ENCODE data around the gene RARS2. TPM values are rescaled to one million over a fixed set of nuclear protein-coding genes. Genes with fewer than 3 reads are reported as not detected.

Gene RARS2
- polyA plus RNA-seq, 2 of the 4 experiments (the other 2 are of a cell fraction): 14.6 to 23.7 TPM

DNA sequence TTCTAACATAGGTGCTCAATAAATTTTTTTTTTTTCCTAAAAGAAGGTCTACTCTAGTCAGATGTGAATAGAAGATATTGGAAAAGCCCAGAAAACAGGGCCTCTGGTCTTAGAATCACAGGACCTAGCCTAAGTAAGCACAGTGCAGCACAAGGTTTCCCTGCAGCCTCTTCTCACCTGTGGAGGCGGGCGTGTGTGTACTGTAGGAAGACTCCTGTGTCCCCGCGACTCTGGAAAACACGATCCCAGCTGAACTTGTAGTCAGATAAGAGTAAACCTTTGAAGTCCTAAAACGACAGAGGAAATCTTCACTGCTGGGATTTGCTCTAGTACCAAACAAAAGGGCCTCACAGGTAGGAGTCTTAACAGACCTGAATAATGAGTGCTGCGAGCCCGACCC, 71.3 kb downstream of the RARS2 start:
- 85% methylated on average over 8 of the region's 8 CpGs for WGBS (ENCODE audit: missing lambda C conversion rate)
- Histone ChIP-seq H3K4me3 (no peak overlapping the region), H3K9me3 (no peaks in the 10 kb centered on the region), H3K4me1 (no peaks in the 10 kb centered on the region), H3K27ac (no peak overlapping the region), H3K4me2 (no peak overlapping the region)
- ChIA-PET POLR2A (no interaction called here), CTCF (no interaction called here)
- no peak for DNase-seq (ENCODE audit: low read depth in 1 of 2, low spot score in 1 of 2)
- ATAC-seq: no peak
- no peak for TF ChIP-seq NR3C1 (IDR thresholded peaks at IDR 0.05)
- TF ChIP-seq MAFK (IDR thresholded peaks at IDR 0.05; ENCODE audit: partially characterized antibody): no peak
- no peak for TF ChIP-seq RARB (CRISPR knock-in tag; IDR thresholded peaks at IDR 0.05)
- TF ChIP-seq, protein P1, sequence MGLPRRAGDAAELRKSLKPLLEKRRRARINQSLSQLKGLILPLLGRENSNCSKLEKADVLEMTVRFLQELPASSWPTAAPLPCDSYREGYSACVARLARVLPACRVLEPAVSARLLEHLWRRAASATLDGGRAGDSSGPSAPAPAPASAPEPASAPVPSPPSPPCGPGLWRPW (IDR thresholded peaks at IDR 0.05): no peak
- TF ChIP-seq, protein P2, sequence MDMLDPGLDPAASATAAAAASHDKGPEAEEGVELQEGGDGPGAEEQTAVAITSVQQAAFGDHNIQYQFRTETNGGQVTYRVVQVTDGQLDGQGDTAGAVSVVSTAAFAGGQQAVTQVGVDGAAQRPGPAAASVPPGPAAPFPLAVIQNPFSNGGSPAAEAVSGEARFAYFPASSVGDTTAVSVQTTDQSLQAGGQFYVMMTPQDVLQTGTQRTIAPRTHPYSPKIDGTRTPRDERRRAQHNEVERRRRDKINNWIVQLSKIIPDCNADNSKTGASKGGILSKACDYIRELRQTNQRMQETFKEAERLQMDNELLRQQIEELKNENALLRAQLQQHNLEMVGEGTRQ (IDR thresholded peaks at IDR 0.05): no peak
- TF ChIP-seq CBX2 (IDR thresholded peaks at IDR 0.05; ENCODE audit: borderline replicate concordance, low read depth): no peak
- no peak for TF ChIP-seq JUNB (IDR thresholded peaks at IDR 0.05)
- TF ChIP-seq CHD4 (IDR thresholded peaks at IDR 0.05; ENCODE audit: borderline replicate concordance): no peak
- no peak for TF ChIP-seq HOXA7 (CRISPR knock-in tag; IDR thresholded peaks at IDR 0.05)
- no peak for TF ChIP-seq GATA3 (IDR thresholded peaks at IDR 0.05; ENCODE audit: borderline replicate concordance)
- no peak for TF ChIP-seq MYC (IDR thresholded peaks at IDR 0.05; ENCODE audit: borderline replicate concordance, low read length)
- TF ChIP-seq KDM1A (IDR thresholded peaks at IDR 0.05; ENCODE audit: low read depth): no peak
- no peak for FAIRE-seq

DNA sequence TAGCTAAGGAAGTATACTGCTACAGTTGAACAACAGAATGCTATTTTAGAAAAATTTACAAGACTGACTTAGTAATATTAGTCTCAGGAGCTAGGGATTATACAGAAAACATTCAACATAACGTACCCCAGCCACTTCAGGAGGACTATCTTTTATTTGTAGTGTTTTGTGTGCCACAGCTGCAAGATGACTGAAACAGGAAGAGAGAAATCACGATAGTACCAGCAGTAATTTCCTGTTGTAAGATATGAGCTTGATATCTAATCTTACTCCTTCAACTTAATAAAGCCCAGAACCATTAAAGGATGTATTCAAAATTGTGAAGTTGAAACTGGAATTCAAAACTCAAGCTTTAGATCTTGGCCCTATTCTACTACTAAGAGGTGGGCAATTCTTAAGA, 75.0 kb downstream of the RARS2 start:
- Histone ChIP-seq H3K9me3 (no peaks in the 10 kb centered on the region), H3K4me3 (no peak overlapping the region), H3K4me1 (no peaks in the 10 kb centered on the region), H3K4me2 (no peak overlapping the region), H3K27ac (no peak overlapping the region)
- CTCF ChIA-PET: interaction anchor here (1.1 kb wide), 1 partner anchor 374 kb away, joined by 3 read pairs; no protein-coding TSS in a partner anchor
- ATAC-seq: no peak
- WGBS (ENCODE audit: missing lambda C conversion rate): 87% methylated on average over 2 of the region's 2 CpGs
- DNase-seq (ENCODE audit: low read depth in 1 of 2, low spot score in 1 of 2): no peak
- no peak for FAIRE-seq
- POLR2A ChIA-PET: interaction anchor here (0.7 kb wide), 1 partner anchor 20 kb away, joined by 4 read pairs; no protein-coding TSS in a partner anchor
- TF ChIP-seq, protein P3, sequence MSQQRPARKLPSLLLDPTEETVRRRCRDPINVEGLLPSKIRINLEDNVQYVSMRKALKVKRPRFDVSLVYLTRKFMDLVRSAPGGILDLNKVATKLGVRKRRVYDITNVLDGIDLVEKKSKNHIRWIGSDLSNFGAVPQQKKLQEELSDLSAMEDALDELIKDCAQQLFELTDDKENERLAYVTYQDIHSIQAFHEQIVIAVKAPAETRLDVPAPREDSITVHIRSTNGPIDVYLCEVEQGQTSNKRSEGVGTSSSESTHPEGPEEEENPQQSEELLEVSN (IDR thresholded peaks at IDR 0.05; ENCODE audit: borderline replicate concordance, low read depth): no peak
- no peak for TF ChIP-seq RAD21 (conservative IDR thresholded peaks at IDR 0.05 in 1 of 2, IDR thresholded peaks at IDR 0.05 in 1 of 2)
- no peak for TF ChIP-seq CHD4 (IDR thresholded peaks at IDR 0.05; ENCODE audit: borderline replicate concordance)
- no peak for TF ChIP-seq FOSB (CRISPR knock-in tag; IDR thresholded peaks at IDR 0.05)
- no peak for TF ChIP-seq CEBPB (IDR thresholded peaks at IDR 0.05)
- TF ChIP-seq EHMT2 (IDR thresholded peaks at IDR 0.05; ENCODE audit: low read depth): no peak
- TF ChIP-seq EHF (CRISPR knock-in tag; IDR thresholded peaks at IDR 0.05): no peak
- TF ChIP-seq, protein P4, sequence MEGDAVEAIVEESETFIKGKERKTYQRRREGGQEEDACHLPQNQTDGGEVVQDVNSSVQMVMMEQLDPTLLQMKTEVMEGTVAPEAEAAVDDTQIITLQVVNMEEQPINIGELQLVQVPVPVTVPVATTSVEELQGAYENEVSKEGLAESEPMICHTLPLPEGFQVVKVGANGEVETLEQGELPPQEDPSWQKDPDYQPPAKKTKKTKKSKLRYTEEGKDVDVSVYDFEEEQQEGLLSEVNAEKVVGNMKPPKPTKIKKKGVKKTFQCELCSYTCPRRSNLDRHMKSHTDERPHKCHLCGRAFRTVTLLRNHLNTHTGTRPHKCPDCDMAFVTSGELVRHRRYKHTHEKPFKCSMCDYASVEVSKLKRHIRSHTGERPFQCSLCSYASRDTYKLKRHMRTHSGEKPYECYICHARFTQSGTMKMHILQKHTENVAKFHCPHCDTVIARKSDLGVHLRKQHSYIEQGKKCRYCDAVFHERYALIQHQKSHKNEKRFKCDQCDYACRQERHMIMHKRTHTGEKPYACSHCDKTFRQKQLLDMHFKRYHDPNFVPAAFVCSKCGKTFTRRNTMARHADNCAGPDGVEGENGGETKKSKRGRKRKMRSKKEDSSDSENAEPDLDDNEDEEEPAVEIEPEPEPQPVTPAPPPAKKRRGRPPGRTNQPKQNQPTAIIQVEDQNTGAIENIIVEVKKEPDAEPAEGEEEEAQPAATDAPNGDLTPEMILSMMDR (IDR thresholded peaks at IDR 0.05): no peak
- no peak for TF ChIP-seq RNF2 (IDR thresholded peaks at IDR 0.05; ENCODE audit: borderline replicate concordance, low read depth)
- TF ChIP-seq CBX8 (IDR thresholded peaks at IDR 0.05): no peak
- TF ChIP-seq HOXA7 (CRISPR knock-in tag; IDR thresholded peaks at IDR 0.05): no peak
- no peak for TF ChIP-seq MAFK (IDR thresholded peaks at IDR 0.05; ENCODE audit: partially characterized antibody)
- TF ChIP-seq PHF8 (IDR thresholded peaks at IDR 0.05; ENCODE audit: borderline replicate concordance, low read depth): no peak
- no peak for TF ChIP-seq HOXB5 (CRISPR knock-in tag; IDR thresholded peaks at IDR 0.05)
- no peak for TF ChIP-seq TFCP2L1 (CRISPR knock-in tag; IDR thresholded peaks at IDR 0.05)
- no peak for TF ChIP-seq RCOR1 (IDR thresholded peaks at IDR 0.05; ENCODE audit: low read depth, low read length)
- TF ChIP-seq, protein P5, sequence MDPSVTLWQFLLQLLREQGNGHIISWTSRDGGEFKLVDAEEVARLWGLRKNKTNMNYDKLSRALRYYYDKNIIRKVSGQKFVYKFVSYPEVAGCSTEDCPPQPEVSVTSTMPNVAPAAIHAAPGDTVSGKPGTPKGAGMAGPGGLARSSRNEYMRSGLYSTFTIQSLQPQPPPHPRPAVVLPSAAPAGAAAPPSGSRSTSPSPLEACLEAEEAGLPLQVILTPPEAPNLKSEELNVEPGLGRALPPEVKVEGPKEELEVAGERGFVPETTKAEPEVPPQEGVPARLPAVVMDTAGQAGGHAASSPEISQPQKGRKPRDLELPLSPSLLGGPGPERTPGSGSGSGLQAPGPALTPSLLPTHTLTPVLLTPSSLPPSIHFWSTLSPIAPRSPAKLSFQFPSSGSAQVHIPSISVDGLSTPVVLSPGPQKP (IDR thresholded peaks at IDR 0.05; ENCODE audit: low read depth, low read length): no peak
- no peak for TF ChIP-seq ZSCAN20 (CRISPR knock-in tag; IDR thresholded peaks at IDR 0.05)
- TF ChIP-seq POLR2AphosphoS2 (conservative IDR thresholded peaks at IDR 0.05; ENCODE audit: low read length): no peak
- TF ChIP-seq TP53 (CRISPR knock-in tag; IDR thresholded peaks at IDR 0.05): no peak

Measured in A549 (cell line).